Suppressor macrophage (primary cell): ENCODE measurements around the gene ARAP1.

ENCODE experiments used
- DNase-seq, 4 experiments: peaks; one replicate each; pipeline ENCODE4 v3.0.0-alpha.2; 2020 to 2022

Gene ARAP1

GRCh38 chr11:72779495-72780128 is 27.4 kb upstream of the ARAP1 start:
- no peak for DNase-seq

- no peak for DNase-seq
These were observed 26.6 kb upstream of the ARAP1 start for GRCh38 chr11:72778535-72779494.

DNA sequence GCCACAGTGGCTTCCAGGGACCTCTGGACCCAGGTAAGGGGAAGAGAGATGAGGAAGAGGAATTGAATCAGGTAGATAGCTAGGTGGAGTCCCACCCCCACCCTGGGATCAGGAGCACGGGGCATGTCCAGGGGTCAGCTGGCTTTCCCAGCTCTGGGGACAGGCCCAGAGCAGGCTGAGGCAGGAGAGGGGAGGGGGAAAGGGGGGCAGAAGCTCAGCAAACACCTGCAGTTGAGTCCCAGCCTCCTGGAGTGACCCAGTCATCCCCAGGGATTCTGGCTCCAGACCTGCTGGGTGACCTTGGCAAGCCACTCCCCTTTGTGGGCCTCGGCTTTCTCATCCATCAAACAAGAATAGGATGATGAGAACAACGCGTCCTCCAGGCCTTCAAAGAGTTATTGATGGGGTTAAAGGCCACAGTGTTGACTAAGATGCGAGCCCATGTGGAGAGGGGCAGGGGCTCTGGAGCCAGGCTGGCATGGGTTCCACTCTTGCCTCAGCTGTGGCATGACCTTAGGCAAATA is 25.6 kb upstream of the ARAP1 start:
- no peak for DNase-seq

- DNase-seq = no peak
These were observed 24.9 kb upstream of the ARAP1 start for GRCh38 chr11:72776844-72777754.

GRCh38 chr11:72776117-72776843 is 24.1 kb upstream of the ARAP1 start:
- DNase-seq = no peak

GRCh38 chr11:72775288-72776110 is 23.3 kb upstream of the ARAP1 start:
- no peak for DNase-seq

- no peak for DNase-seq
These were observed 22.3 kb upstream of the ARAP1 start for GRCh38 chr11:72774499-72774898.

DNA sequence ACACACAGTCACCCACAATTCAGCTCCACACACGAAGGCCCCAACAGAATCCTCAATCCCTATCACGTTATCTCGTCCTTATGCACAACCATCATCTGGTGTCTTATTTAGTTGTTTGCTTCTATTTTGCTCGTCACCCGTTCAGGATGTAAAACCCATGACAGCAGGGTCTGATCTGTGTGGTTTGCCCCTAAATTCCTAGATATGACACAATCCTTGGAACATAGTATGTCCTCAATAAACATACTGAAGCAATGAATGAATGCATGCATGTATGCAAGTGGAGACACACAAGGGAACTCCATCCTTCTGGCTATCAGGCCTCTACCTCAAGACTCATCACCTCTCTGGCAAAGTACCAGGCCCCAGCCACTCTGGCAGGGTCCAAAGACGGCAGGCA is 21.5 kb upstream of the ARAP1 start:
- DNase-seq = no peak

- peak in 2 of 4 experiments; percentile 34 to 40 for DNase-seq
These were observed 21.1 kb upstream of the ARAP1 start for GRCh38 chr11:72773291-72773690.

DNA sequence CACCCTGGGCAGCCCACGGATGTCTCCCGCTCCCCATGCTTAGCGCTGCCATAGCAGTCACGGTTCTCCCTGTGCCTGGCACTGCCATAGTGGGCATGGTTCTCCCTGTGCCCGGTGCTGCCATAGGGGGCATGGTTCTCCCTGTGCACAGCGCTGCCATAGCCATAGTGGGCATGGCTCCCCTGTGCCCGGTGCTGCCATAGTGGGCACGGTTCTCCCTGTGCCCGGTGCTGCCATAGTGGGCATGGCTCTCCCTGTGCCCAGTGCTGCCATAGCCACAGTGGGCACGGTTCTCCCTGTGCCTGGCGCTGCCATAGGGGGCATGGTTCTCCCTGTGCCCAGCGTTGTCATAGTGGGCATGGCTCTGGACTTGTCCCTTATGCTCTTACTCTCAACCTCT is 19.9 kb upstream of the ARAP1 start:
- DNase-seq = no peak

GRCh38 chr11:72771507-72771906 is 19.3 kb upstream of the ARAP1 start:
- peak in 1 of 4 experiments; percentile 30 for DNase-seq

DNA sequence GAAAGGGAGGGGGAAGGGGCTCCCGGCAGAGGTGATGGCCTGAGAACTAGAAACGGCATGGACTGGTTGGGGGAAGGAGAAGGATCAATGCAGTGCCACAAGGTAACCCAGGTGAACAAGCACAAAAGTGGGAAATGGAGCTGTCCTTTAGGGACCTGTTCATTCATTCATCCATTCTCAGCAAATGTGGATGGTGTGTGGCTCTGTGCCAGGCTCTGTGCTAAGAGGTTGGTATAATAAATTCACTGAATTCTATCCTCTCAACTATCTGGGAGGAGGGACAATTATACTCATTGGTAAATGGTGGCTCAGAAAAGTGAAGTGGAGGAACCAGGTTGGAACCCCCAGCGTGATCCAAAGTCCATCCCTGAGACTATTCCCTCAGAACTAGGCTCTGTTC is 18.6 kb upstream of the ARAP1 start:
- no peak for DNase-seq

DNA sequence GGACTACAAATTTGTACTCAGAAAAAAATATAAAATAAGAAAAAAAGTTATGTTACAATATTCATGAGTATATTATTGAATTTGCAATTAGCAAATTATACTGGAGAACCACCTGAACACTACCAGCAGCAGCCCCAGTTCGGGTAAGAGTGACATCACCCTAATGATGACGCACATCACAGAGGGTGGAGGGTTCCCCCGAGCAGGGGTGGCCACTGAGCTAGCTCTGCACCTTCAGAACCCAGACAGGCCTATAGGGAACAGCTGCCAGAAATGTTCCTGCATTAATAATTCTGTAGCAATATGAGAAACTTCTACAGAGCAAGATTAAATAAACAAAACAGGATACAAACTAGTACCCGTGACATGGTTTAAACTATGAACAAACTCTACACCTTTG is 17.5 kb upstream of the ARAP1 start:
- DNase-seq = no peak

GRCh38 chr11:72768581-72768980 is 16.4 kb upstream of the ARAP1 start:
- peak in 2 of 4 experiments; percentile 36 to 37 for DNase-seq

GRCh38 chr11:72767203-72768062 is 15.2 kb upstream of the ARAP1 start:
- DNase-seq = no peak

- DNase-seq = no peak
These were observed 14.1 kb upstream of the ARAP1 start for GRCh38 chr11:72766152-72766902.

GRCh38 chr11:72764503-72764902 is 12.3 kb upstream of the ARAP1 start:
- DNase-seq = no peak

- DNase-seq = no peak
These were observed 11.6 kb upstream of the ARAP1 start for GRCh38 chr11:72763823-72764222.

- DNase-seq = peak; percentile 55 to 72 (median 68)
These were observed 10.6 kb upstream of the ARAP1 start for GRCh38 chr11:72762641-72763304.
